GM19468 (cell line): ENCODE results near the gene HPS1.

ENCODE experiments used
- ATAC-seq: cut with Tn5 transposase; IDR thresholded peaks from one replicate; pipeline ENCODE4 v1.9.1; 2021; ENCODE audit warnings: mild to moderate bottlenecking, moderate library complexity, moderate number of reproducible peaks; ENCODE audit not compliant: unreplicated experiment; ENCODE audit errors: extremely low read depth

Gene HPS1

DNA sequence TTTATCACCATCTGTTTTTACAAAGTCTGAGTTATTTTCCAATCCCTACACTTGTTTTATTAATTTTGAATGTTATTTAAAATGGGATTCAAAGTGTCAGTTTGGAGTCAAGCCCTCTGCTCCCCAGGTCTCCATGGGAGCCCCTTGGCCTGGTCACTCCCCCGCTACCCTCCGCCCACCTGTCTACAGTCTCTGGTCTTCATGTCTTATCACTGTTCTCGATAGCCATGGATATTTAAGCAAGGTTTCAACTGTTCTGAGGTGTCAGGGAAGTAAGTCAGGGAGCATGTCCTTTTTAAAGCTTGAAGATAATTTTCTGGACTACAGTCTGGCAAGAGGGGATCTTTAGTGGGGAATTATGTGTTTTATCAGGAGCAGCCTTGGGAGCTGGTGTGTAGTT, 19.1 kb upstream of the HPS1 start:
- no peak for ATAC-seq

DNA sequence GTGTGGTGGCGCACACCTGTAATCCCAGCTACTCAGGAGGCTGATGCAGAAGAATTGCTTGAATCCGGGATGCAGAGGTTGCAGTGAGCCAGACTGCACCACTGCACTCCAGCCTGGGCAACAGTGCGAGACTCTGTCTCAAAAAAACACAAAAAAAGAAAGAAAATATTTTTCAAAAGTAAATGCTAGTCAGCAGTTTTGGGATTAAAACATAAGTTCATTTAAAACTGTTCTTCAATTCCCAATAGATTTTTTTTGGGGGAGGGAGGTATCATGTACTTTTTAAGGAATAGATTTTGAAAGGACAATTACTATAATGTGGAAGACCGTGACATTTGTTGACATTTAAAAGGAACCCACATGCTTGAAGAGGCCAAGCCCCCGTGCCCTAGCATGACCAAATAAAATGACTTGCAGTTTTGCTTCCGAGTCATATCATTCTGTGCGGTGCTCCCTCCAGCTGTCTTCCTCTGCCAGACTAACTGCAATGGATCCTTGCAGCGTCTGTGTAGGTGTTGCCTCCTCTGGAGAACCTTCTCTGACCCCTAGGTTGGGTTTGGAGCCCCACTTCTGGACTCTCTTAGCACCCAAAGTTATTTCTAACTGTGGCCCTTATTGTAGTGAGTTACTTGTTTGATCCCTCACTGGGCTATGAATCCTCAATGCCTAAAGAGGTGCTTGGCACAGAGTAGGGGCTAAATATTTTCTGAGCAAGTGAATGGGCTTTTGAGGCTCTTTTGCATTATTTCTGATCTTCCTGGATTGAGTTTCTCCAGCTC, 17.4 kb upstream of the HPS1 start:
- ATAC-seq, result no peak

DNA sequence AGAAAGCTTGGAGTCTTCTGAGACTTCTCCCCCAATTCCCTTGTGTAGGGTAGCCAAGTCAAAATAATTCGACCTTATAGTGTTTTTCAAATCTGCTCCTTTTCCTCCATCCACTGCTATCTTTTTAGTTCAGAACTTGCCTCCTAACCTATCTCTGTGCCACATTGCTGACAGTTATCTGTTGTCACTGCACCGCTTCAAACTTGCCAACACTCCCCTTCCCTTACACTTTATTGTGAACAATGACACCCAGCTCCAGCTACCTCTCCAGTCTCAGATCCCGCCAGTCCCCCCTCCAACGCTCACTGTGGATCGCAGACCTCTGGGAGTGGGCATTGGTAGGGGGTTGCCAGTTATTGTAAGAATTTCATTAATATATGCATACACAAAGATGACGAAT, 16.3 kb upstream of the HPS1 start:
- ATAC-seq, result no peak

DNA sequence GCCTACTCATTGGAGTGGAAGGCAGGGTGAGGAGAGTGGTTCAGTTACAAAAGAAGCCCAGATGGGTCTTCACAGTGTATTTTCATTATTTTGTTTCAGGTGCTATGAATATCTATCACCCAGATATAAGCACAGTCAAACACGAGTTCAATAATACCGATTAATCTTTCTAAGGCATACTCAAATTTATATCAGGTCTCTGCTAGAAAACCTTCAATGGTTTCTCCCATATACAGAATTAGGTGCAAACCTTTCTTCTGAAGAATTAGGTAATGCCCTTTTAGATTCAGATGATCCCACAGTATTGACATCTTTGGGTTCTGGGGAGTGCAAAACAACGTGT, 14.7 kb upstream of the HPS1 start:
- no peak for ATAC-seq

DNA sequence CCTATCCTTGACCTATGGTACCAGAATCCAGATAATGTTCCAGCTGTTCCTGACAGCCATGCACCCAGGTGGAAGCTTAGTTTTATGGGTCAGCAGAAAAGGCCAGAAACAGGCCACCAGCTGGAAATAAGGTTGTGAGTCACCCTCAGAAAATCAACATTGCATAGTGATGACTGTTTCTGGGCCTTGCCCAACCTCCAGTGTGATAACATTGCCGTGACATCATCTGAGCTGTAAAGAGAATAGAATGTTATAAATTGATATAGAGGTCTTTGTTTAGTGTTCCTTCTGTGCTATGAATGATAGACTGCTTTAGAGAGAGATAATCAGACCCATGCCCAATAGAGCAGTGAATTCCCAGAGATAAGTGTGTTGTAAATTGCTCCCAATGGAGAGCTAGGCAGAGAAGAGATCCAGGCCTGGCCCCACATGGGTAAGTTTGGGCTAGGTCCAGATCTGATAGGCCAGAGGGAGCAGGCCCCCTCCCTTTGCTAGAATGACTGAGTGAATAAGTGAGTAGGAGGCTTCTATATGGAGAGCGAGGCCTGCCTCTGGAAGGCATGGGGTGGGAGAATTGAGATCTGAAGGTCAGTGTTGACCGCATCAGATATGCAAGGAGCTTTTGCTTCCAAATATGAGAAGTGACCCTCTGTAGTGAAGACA, 14.2 kb upstream of the HPS1 start:
- no peak for ATAC-seq

DNA sequence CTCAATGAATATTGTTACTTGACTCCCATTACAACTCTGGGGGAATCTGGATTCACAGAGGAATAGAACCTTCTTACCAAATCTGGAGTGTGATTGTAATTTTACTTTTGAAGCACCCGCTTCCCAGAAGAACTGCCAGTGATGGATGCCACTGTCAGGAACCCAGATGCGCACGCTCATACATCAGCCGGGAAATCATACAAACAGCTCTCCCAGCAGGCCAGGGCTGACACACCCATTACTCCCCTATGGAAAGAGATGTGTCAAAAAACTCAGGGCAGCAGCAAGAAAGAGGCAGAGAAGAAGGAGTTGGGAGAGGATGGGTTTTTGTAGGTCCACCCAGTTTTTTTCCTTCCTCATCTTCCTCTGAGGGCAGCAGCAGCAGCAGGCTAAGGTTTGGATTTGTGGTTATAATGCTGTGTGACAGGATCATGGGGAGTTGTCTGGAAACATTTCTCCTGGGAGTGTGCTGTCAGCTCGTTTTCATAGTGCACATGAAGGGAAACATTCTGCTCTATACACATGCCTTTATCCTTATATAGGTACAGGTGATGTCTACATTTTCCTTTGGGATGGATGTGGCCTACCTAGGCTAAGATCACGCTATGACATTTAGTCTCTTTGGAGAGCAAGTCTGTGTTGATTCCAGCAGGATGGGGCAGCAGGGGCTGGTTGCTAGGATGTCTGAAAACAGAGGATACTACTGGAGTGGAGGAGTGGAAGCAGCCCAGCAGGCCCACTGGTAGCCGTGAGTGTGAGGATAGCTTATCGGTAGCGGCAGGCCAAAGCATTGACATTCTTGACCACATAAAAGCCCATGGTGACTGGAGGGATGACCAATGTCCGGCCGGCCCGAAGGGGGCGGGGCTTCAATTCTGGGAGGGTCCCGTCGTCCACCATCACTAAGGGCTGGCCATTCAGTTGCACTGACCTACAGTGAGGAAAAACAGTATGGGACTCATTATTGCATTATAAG, 12.4 kb upstream of the HPS1 start:
- no peak for ATAC-seq

DNA sequence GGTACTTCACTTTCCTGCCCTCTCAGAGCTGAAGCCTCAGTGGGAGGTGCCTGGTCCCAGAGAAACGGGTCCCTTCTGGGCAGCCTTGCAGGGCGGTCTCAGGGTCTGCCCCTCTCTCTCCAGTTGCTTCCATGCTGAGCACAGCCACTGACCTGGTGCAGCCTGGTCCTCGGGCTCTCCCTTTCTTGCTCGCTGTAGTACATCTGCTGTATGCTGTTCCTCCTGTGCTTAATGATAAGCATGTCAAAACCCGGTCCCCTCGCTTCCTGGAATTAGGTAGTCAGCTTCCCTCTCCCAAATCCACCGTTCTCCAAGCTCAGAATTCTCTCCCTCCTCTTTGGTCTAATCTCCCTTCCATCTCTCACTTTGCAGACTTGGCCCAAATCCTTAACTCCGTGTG, 11.0 kb upstream of the HPS1 start:
- no peak for ATAC-seq

DNA sequence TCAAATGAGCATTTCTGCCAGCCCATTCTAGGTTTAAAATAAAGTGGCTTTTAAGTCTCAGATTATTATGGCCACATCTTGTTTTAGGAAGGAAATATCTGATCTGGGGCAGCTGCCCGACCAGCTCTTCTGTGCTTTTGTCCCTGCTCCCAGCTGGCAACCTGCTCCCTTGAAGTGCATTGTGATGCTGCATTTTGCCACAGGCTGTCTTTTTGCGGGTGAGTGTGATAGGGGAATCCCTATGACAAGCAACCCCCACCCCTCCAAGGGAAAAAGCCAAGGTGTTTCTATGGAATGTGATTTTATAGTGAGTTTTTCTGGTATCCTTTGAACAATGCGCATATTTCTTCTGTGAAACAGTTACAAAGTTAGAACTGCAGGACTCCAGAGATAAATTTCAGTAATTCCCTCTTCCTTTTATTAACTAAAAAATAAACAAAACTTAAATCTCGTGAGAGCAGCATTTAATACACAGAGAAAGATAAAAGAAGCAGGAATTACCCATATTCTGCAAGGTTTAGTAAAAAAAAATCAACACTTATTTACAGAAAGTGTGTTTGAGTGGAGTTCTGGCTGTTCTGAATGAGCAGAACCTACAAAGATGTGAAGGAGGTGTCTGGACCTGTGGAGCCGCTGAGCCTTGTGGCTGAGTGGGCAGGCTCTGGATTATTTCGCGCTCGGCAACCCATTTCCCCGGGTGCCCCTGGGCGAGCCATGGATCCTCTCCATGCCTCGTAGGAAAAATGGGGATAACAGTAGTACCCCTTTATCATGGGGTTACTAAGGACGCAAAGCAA, 10.1 kb upstream of the HPS1 start:
- no peak for ATAC-seq

DNA sequence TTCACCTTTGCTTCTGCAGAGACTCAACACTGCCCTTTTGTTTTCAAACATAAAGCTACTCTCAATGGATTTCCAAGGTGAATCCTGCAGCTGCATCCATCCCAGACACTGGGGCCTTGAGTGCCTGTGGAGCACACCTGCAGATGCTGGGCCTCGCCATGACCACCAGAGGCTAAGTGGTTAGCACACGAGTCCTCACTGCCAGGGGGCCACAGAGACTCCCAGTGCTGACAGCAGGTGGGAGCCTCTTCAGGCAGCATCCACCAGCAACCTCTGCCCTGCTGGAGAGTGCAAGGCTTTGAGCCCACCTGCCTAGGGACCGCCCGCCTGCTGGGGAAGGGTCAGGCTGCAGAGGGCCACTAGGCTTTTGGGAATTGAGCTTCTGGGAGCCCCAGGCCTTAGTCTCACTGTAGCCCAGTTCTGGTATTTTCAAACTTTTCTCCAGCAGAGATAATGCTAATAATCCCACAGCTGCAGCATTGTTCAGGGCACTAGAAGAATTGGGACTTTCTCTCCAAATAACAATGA, 9.4 kb upstream of the HPS1 start:
- ATAC-seq, result no peak

DNA sequence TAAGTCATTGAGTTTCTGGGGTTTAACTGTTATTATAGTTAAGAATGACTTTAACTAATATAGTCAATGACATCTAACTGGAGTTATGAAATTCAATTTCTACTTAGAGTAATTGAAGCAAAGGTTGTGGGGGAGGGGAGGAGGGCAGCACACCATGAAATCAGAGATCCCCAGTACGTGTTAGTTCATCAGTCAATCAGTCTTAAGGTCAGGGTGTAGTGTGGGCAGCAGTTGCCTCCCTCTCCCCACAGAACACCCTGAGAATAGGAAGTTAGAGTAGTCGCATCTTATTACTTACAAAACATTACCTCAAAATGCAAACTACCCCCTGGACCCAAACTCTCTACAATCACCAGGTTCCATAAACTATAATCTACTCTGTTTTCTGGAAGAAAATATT, 7.0 kb upstream of the HPS1 start:
- ATAC-seq, result no peak

DNA sequence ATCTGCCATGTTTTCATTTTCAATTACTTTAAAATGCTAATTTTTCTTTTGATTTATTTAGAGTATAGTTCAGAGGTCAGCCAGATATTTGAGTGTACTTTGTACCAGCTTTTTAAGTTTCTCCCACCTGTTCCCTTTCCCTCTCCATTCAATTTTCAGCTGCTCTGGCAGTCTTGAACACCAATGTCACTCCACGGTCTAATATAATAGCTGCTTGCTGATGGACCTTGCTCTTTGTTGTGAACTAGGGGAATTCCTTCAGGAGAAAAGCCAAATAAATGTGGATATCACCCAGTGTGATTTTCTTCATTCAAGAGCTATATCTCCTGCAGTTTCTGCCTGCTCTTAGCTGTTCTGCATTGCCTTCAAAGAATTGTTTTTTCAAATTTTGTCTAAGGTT, 3.9 kb upstream of the HPS1 start:
- no peak for ATAC-seq

DNA sequence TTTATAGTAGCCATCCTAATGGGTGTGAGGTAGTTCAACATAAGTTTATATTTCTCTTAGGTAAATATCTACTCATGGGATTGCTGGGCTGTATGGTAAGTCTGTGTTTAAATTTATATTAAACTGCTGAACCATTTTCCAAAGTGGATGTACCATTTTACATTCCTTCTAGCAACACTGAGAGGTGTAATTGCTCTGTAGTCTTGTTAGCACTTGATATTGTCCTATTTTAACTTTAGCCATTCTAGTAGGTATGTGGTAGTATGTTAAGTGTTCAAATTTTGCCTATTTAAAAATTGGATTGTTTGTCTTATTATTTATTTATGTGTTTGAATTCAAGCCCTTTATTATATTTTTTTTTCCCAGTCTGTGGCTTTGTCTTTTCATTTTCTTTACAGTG, 2.6 kb upstream of the HPS1 start:
- ATAC-seq, result no peak

DNA sequence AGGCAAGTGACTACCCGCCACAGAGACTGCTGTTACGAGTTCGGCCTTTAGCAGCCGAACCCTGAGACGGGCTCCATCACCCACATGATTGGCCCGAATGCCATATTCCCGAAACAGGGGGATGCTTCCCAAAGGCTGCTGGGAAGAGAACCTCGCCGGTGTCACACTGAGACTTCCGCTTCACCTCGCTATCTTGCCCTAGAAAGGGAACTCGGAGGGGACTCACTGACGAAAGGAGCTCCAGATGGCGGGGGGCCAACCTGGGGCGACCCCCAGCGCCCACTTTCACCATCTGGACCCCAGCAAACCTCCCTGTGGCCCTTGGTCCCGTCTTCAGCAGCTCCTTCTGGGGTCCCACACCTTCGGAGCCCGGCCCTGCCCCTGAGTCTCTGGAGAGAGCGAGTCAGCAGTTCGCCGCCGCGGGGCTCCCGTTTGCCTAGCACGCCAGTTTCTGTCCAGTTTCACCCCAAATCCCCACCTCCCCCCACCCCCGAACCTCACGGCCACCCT, 529 bp downstream of the HPS1 start:
- no peak for ATAC-seq

DNA sequence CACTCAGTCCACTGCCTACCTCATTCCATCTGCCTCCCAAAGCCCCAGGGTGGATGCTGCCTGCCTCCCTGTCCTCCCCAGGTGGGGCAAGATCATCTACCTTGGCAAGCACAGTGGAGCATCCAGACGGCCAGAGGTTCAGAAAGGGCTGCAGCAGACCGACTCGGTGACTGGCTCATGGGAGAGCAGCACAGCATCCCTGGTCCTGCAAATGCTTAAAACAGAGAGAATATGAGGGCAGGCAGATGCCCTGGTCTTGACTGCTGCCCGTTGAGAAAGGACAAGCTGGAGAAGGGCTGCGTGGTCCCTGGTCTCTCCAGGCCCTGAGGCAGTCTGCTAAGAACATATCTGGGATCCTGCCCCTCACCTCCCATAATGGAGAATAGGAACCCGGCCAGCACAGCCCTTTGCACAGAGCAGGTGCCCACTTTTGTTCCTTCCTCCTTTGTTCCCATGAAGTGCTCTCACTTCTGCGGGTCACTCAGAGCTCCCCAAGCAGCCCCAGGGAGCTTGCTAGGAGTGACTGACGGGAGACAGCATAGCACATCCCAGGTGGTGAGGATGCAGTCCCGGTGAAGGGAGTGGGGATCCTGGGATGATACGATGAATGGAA, 1.4 kb downstream of the HPS1 start:
- no peak for ATAC-seq

DNA sequence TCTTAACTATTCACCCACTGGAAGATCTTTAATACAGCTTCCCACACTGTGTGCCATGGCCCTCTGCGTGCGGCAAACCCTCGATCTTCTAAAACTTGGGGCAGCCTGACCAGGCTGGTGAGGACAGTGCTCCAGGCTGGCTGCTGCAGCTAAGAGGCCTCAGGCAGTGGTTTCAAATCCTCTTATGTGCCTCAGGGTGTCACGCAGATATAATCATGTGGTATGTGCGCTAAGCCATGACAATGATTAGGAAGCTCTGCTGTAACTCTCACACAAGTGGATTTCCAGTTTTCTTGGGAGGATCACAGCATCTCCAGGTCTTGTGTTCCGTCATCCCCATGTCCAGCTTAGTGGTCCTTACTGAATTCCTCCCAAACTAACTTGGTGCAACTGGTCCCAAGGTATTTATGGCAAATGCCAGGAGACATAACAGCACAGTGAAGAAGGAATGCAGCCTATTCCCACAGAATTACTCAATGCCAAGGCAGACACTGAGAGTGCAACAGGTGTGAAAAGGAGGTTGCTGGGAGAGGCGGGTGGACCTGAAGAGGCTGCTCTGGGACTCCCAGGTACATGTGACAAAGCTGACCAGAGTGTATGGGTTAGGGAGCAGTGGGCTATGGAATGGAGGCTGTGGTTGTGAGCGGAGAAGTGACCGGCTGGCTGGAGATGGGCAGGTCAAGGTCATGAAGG, 2.3 kb downstream of the HPS1 start:
- no peak for ATAC-seq

DNA sequence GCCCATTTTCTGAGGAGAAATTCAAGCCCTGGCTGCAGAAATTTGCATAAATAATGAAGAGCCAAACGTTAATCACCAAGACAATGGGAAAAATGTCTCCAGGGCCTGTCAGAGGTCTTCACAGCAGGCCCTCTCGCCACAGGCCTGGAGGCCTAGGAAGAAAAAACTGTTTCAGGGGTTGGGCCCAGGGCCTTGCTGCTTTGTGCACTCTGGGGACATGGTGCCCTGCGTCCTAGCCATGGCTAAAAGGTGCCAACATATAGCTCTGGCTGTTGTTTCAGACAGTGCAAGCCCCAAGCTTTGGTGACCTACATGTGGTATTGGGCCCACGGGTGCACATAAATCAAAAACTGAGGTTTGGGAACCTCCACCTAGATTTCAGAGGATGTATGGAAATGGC, 8.0 kb downstream of the HPS1 start:
- no peak for ATAC-seq

DNA sequence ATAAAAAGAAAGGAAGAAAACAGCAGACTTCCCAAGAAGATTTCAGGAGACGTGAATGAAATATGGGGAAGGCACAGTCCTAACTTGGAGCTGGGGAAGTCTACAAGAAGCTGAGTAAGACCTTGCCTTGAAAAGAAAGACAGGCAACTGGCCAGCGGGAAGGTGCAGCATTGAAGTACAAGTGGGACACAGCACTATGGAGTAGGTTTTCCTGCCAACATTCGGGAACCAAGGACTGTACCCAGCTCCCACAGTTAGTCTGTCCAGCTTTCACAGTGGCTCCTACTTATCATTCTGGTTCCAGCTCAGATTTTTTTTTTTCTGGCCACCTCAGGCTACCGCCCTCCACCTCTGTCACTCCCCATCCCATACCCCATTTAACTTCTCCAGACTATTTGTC, 10.0 kb downstream of the HPS1 start:
- ATAC-seq, result no peak

DNA sequence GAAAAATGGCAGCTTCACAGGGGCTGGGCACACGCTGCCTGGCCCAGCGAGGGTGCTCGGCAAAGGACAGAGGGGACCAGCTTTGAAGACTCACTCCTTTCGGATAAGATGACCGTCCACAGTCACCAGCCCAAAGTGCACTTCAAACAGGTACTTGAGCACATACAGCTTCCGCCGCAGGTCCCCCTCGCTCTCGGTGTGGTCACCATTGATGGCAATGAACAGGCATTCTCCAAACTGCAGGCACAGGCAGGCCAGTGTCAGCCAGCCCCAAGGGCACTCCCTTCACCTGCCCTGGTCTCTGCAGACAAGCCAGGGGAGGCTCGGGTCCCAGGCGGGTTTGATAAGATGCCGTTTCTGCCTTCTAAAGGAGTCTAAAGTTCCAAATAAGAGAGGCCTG, 11.6 kb downstream of the HPS1 start:
- no peak for ATAC-seq
